ENCODE results near the gene SYT7.

Gene SYT7

GRCh38 chr11:61539006-61539405 is 41.9 kb downstream of the SYT7 start:
- WGBS, 2 experiments = 93 to 96% methylated on average over 11 of the region's 11 CpGs
- Histone ChIP-seq H3K4me3 (ENCODE audit: insufficient read depth, low read depth, low read length) (no peak overlapping the region), H3K4me1 (ENCODE audit: control insufficient read depth, insufficient read depth, low read length) (peaks cover 48% of the 10 kb centered on the region), H3K36me3 (ENCODE audit: control insufficient read depth, insufficient read depth, low read length) (no peaks in the 10 kb centered on the region), H3K9me3 (ENCODE audit: control insufficient read depth, low read length) (no peaks in the 10 kb centered on the region), H3K27ac (ENCODE audit: insufficient read depth, low read depth, low read length, poor library complexity, severe bottlenecking) (no peak overlapping the region), H3K27me3 (ENCODE audit: control insufficient read depth, insufficient read depth, low read length, poor library complexity, severe bottlenecking) (no peaks in the 10 kb centered on the region)

- no peaks in the 10 kb centered on the region for H3K27me3 ChIP-seq (ENCODE audit: control insufficient read depth, insufficient read depth, low read length, poor library complexity, severe bottlenecking)
- WGBS, 2 experiments = 95% methylated on average over 9 of the region's 9 CpGs
- H3K27ac ChIP-seq (ENCODE audit: insufficient read depth, low read depth, low read length, poor library complexity, severe bottlenecking) = no peak overlapping the region
- H3K36me3 ChIP-seq (ENCODE audit: control insufficient read depth, insufficient read depth, low read length) = no peaks in the 10 kb centered on the region
- no peak overlapping the region for H3K4me3 ChIP-seq (ENCODE audit: insufficient read depth, low read depth, low read length)
- H3K4me1 ChIP-seq (ENCODE audit: control insufficient read depth, insufficient read depth, low read length) = peaks cover 48% of the 10 kb centered on the region
- H3K9me3 ChIP-seq (ENCODE audit: control insufficient read depth, low read length) = no peaks in the 10 kb centered on the region
Observed at GRCh38 chr11:61538636-61538961, 42.3 kb downstream of the SYT7 start.

- H3K9me3 ChIP-seq (ENCODE audit: control insufficient read depth, low read length) = no peaks in the 10 kb centered on the region
- H3K4me3 ChIP-seq (ENCODE audit: insufficient read depth, low read depth, low read length) = no peak overlapping the region
- WGBS, 2 experiments = 86 to 89% methylated on average over 8 of the region's 8 CpGs
- no peaks in the 10 kb centered on the region for H3K27me3 ChIP-seq (ENCODE audit: control insufficient read depth, insufficient read depth, low read length, poor library complexity, severe bottlenecking)
- no peak overlapping the region for H3K27ac ChIP-seq (ENCODE audit: insufficient read depth, low read depth, low read length, poor library complexity, severe bottlenecking)
- peaks cover 40% of the 10 kb centered on the region for H3K4me1 ChIP-seq (ENCODE audit: control insufficient read depth, insufficient read depth, low read length)
- no peaks in the 10 kb centered on the region for H3K36me3 ChIP-seq (ENCODE audit: control insufficient read depth, insufficient read depth, low read length)
Observed at GRCh38 chr11:61537326-61537725, 43.5 kb downstream of the SYT7 start.

GRCh38 chr11:61536676-61537270 is 44.1 kb downstream of the SYT7 start:
- H3K4me3 ChIP-seq (ENCODE audit: insufficient read depth, low read depth, low read length) = no peak overlapping the region
- no peaks in the 10 kb centered on the region for H3K36me3 ChIP-seq (ENCODE audit: control insufficient read depth, insufficient read depth, low read length)
- H3K27ac ChIP-seq (ENCODE audit: insufficient read depth, low read depth, low read length, poor library complexity, severe bottlenecking) = no peak overlapping the region
- H3K9me3 ChIP-seq (ENCODE audit: control insufficient read depth, low read length) = no peaks in the 10 kb centered on the region
- WGBS, 2 experiments = 87 to 92% methylated on average over 2 of the region's 2 CpGs
- no peaks in the 10 kb centered on the region for H3K27me3 ChIP-seq (ENCODE audit: control insufficient read depth, insufficient read depth, low read length, poor library complexity, severe bottlenecking)
- H3K4me1 ChIP-seq (ENCODE audit: control insufficient read depth, insufficient read depth, low read length) = peaks cover 35% of the 10 kb centered on the region

GRCh38 chr11:61535998-61536675 is 44.7 kb downstream of the SYT7 start:
- Histone ChIP-seq H3K4me1 (ENCODE audit: control insufficient read depth, insufficient read depth, low read length) (peaks cover 31% of the 10 kb centered on the region), H3K9me3 (ENCODE audit: control insufficient read depth, low read length) (no peaks in the 10 kb centered on the region), H3K4me3 (ENCODE audit: insufficient read depth, low read depth, low read length) (no peak overlapping the region), H3K27ac (ENCODE audit: insufficient read depth, low read depth, low read length, poor library complexity, severe bottlenecking) (no peak overlapping the region), H3K27me3 (ENCODE audit: control insufficient read depth, insufficient read depth, low read length, poor library complexity, severe bottlenecking) (no peaks in the 10 kb centered on the region), H3K36me3 (ENCODE audit: control insufficient read depth, insufficient read depth, low read length) (no peaks in the 10 kb centered on the region)
- WGBS, 2 experiments = 88 to 90% methylated on average over 17 of the region's 17 CpGs

- no peaks in the 10 kb centered on the region for H3K36me3 ChIP-seq (ENCODE audit: control insufficient read depth, insufficient read depth, low read length)
- 89 to 91% methylated on average over 32 of the region's 32 CpGs for WGBS, 2 experiments
- H3K27ac ChIP-seq (ENCODE audit: insufficient read depth, low read depth, low read length, poor library complexity, severe bottlenecking) = no peak overlapping the region
- no peak overlapping the region for H3K4me3 ChIP-seq (ENCODE audit: insufficient read depth, low read depth, low read length)
- H3K4me1 ChIP-seq (ENCODE audit: control insufficient read depth, insufficient read depth, low read length) = peaks cover 21% of the 10 kb centered on the region
- no peaks in the 10 kb centered on the region for H3K27me3 ChIP-seq (ENCODE audit: control insufficient read depth, insufficient read depth, low read length, poor library complexity, severe bottlenecking)
- no peaks in the 10 kb centered on the region for H3K9me3 ChIP-seq (ENCODE audit: control insufficient read depth, low read length)
Observed at GRCh38 chr11:61534933-61535839, 45.7 kb downstream of the SYT7 start.

- no peaks in the 10 kb centered on the region for H3K9me3 ChIP-seq (ENCODE audit: control insufficient read depth, low read length)
- no peak overlapping the region for H3K27ac ChIP-seq (ENCODE audit: insufficient read depth, low read depth, low read length, poor library complexity, severe bottlenecking)
- no peaks in the 10 kb centered on the region for H3K36me3 ChIP-seq (ENCODE audit: control insufficient read depth, insufficient read depth, low read length)
- WGBS, 2 experiments = 88 to 91% methylated on average over 35 to 36 of the region's 36 CpGs
- no peak overlapping the region for H3K4me3 ChIP-seq (ENCODE audit: insufficient read depth, low read depth, low read length)
- peaks cover 12% of the 10 kb centered on the region for H3K4me1 ChIP-seq (ENCODE audit: control insufficient read depth, insufficient read depth, low read length)
- no peaks in the 10 kb centered on the region for H3K27me3 ChIP-seq (ENCODE audit: control insufficient read depth, insufficient read depth, low read length, poor library complexity, severe bottlenecking)
Observed at GRCh38 chr11:61534025-61534932, 46.6 kb downstream of the SYT7 start.

GRCh38 chr11:61533401-61533800 is 47.5 kb downstream of the SYT7 start:
- Histone ChIP-seq H3K4me1 (ENCODE audit: control insufficient read depth, insufficient read depth, low read length) (peaks cover 8% of the 10 kb centered on the region), H3K27ac (ENCODE audit: insufficient read depth, low read depth, low read length, poor library complexity, severe bottlenecking) (no peak overlapping the region), H3K27me3 (ENCODE audit: control insufficient read depth, insufficient read depth, low read length, poor library complexity, severe bottlenecking) (no peaks in the 10 kb centered on the region), H3K4me3 (ENCODE audit: insufficient read depth, low read depth, low read length) (no peak overlapping the region), H3K9me3 (ENCODE audit: control insufficient read depth, low read length) (no peaks in the 10 kb centered on the region), H3K36me3 (ENCODE audit: control insufficient read depth, insufficient read depth, low read length) (no peaks in the 10 kb centered on the region)
- 90 to 94% methylated on average over 8 of the region's 8 CpGs for WGBS, 2 experiments

- Histone ChIP-seq H3K27me3 (ENCODE audit: control insufficient read depth, insufficient read depth, low read length, poor library complexity, severe bottlenecking) (no peaks in the 10 kb centered on the region), H3K27ac (ENCODE audit: insufficient read depth, low read depth, low read length, poor library complexity, severe bottlenecking) (no peak overlapping the region), H3K9me3 (ENCODE audit: control insufficient read depth, low read length) (no peaks in the 10 kb centered on the region), H3K4me3 (ENCODE audit: insufficient read depth, low read depth, low read length) (no peak overlapping the region), H3K4me1 (ENCODE audit: control insufficient read depth, insufficient read depth, low read length) (peaks cover 4% of the 10 kb centered on the region), H3K36me3 (ENCODE audit: control insufficient read depth, insufficient read depth, low read length) (no peaks in the 10 kb centered on the region)
- 95% methylated on average over 16 of the region's 16 CpGs for WGBS, 2 experiments
Observed at GRCh38 chr11:61533039-61533375, 47.9 kb downstream of the SYT7 start.

Measured in ectodermal cell (in vitro differentiated cells).